HG03469 (cell line): ENCODE results near the gene IGFBP5.

Experiments
- ATAC-seq: cut with Tn5 transposase; IDR thresholded peaks from one replicate; pipeline ENCODE4 v1.9.1; 2021; ENCODE audit warnings: mild to moderate bottlenecking, moderate library complexity, moderate number of reproducible peaks; ENCODE audit not compliant: unreplicated experiment

Gene IGFBP5

GRCh38 chr2:216626168-216626874 is 69.0 kb downstream of the IGFBP5 start:
- no peak for ATAC-seq

GRCh38 chr2:216624251-216624650 is 71.1 kb downstream of the IGFBP5 start:
- no peak for ATAC-seq

GRCh38 chr2:216622526-216622925 is 72.8 kb downstream of the IGFBP5 start:
- ATAC-seq = no peak
